HepG2 (cell line): ENCODE measurements around the gene KIAA0319L. TPM values are rescaled to one million over a fixed set of nuclear protein-coding genes. Genes with fewer than 3 reads are reported as not detected.

Experiments
- ATAC-seq: fragments of 200-7000 bp; cut with Tn5 transposase; 3 replicates; pipeline ENCODE4 v1.9.1; 2020; ENCODE audit warnings: mild to moderate bottlenecking, moderate library complexity
- BruUV-seq: library from RNA; stranded (reverse); fragments of 400-500 nt; replicated peaks from 2 replicates; lab custom pipeline; 2021; lab: Mats Ljungman, UMichigan
- CTCF ChIA-PET: fragments of 300-600 bp; formaldehyde crosslinking; extraction: SDS; loops from one replicate; lab custom pipeline; 2021; ENCODE audit warnings: low total read pairs, inconsistent platforms, low intra/inter-chr PET ratio; lab: Yijun Ruan, JAX
- POLR2A ChIA-PET: fragments of 350-600 bp; sonication (Branson Sonifier 250); formaldehyde crosslinking; loops from one replicate; lab custom pipeline; 2020; ENCODE audit warnings: antibody characterized with exemption, inconsistent platforms; lab: Yijun Ruan, JAX
- DNase-seq: peaks from one replicate; pipeline ENCODE4 v3.0.0-alpha.2; 2015; ENCODE audit warnings: low spot score
- FAIRE-seq: peaks from 3 replicates; lab custom pipeline; 2011; peaks lifted over from hg19 to GRCh38; lab: Jason Lieb, UNC
- H2AFZ ChIP-seq: one replicate; pipeline ENCODE4 v1.6.1; 2011; ENCODE audit warnings: low read length, inconsistent platforms
- H3K27ac ChIP-seq: fragments of 300-600 bp; 3 replicates; pipeline ENCODE4 v1.8.0; 2011; ENCODE audit warnings: mixed run types, mild to moderate bottlenecking, mixed read lengths, low read length, inconsistent platforms; ENCODE audit not compliant: insufficient read depth; ENCODE audit errors: extremely low read length
- H3K27me3 ChIP-seq, 2 experiments: fragments of 200-600 bp in 1 of 2; 2 replicates in 1 of 2; 3 replicates in 1 of 2; pipeline versions ENCODE4 v1.6.0 to v1.8.0; 2011; ENCODE audit warnings: low read length in 2 of 2, mild to moderate bottlenecking in 2 of 2, moderate library complexity in 2 of 2, inconsistent platforms in 1 of 2; ENCODE audit not compliant: insufficient read depth in 2 of 2, control insufficient read depth in 1 of 2
- H3K36me3 ChIP-seq, 2 experiments: fragments of 200-600 bp in 1 of 2; replicated peaks in 1 of 2; 2 replicates in 1 of 2; 3 replicates in 1 of 2; pipeline versions ENCODE4 v1.5.1 to v1.8.0; 2011; ENCODE audit warnings: low read length in 2 of 2, inconsistent platforms in 1 of 2; ENCODE audit not compliant: insufficient read depth in 2 of 2, control insufficient read depth in 1 of 2
- H3K4me1 ChIP-seq: 2 replicates; pipeline ENCODE4 v1.5.1; 2012; ENCODE audit warnings: low read length, inconsistent platforms; ENCODE audit not compliant: insufficient read depth
- H3K4me2 ChIP-seq: 2 replicates; pipeline ENCODE4 v1.6.0; 2011; ENCODE audit warnings: low read depth, low read length, inconsistent platforms
- H3K4me3 ChIP-seq, 3 experiments: fragments of 200-600 bp in 1 of 3; sonication (generic), shearing (Covaris generic) in 1 of 3; replicated peaks in 1 of 3; 2 replicates each; pipeline ENCODE4 v1.5.1; 2011 to 2016; ENCODE audit warnings: low read length in 3 of 3, inconsistent platforms in 2 of 3, low read depth in 2 of 3, mild to moderate bottlenecking in 2 of 3, control low read depth in 1 of 3, mixed read lengths in 1 of 3; ENCODE audit not compliant: insufficient read depth in 1 of 3
- H3K79me2 ChIP-seq: one replicate; pipeline ENCODE4 v1.6.1; 2011; ENCODE audit warnings: low read length, inconsistent platforms; ENCODE audit not compliant: insufficient read depth
- H3K9ac ChIP-seq: 2 replicates; pipeline ENCODE4 v1.6.0; 2011; ENCODE audit warnings: mild to moderate bottlenecking, low read depth, low read length, inconsistent platforms; ENCODE audit not compliant: insufficient read depth
- H3K9me3 ChIP-seq: 2 replicates; pipeline ENCODE4 v1.5.1; 2012; ENCODE audit warnings: mild to moderate bottlenecking, low read length
- H4K20me1 ChIP-seq: 2 replicates; pipeline ENCODE4 v1.6.0; 2011; ENCODE audit warnings: inconsistent platforms, mild to moderate bottlenecking, low read length, moderate library complexity; ENCODE audit not compliant: insufficient read depth
- ATF3 ChIP-seq: sonication (generic); formaldehyde crosslinking; IDR thresholded peaks from 2 replicates; pipeline ENCODE4 v1.4.0; 2020; ENCODE audit warnings: missing genetic modification reagents
- ATF6 ChIP-seq: sonication (generic); formaldehyde crosslinking; conservative IDR thresholded peaks from 2 replicates; pipeline ENCODE4 v1.4.0; 2020; ENCODE audit warnings: missing genetic modification reagents
- SNAPC4 ChIP-seq: sonication (generic); formaldehyde crosslinking; IDR thresholded peaks from 2 replicates; pipeline ENCODE4 v1.4.0; 2020; ENCODE audit warnings: mild to moderate bottlenecking, missing genetic modification reagents
- ZFP36L2 ChIP-seq: sonication (generic); formaldehyde crosslinking; IDR thresholded peaks from 2 replicates; pipeline ENCODE4 v1.4.0; 2020; ENCODE audit warnings: missing genetic modification reagents
- ZFP62 ChIP-seq: sonication (generic); formaldehyde crosslinking; IDR thresholded peaks from 2 replicates; pipeline ENCODE4 v1.4.0; 2020; ENCODE audit warnings: missing genetic modification reagents
- WGBS: methylation state at CpG from one replicate; pipeline ENCODE4 v1.1.6; 2017; ENCODE audit warnings: low lambda C conversion rate; 5-methylcytosine and 5-hydroxymethylcytosine counted together
- in situ Hi-C: cut with HindIII; loops from 2 replicates; pipeline ENCODE4 v1.10.0; 2017; ENCODE audit warnings: low pct_unique_long_range_greater_than_20kb; ENCODE audit not compliant: extremely low pct_ligation_motif_present
- intact Hi-C: fragments of 100-400 bp; cut with micrococcal nuclease; formaldehyde crosslinking; loops from one replicate; pipeline ENCODE4 v1.10.0; 2022; ENCODE audit not compliant: unreplicated experiment
- polyA plus RNA-seq, 8 experiments: library from polyadenylated mRNA; depleted of rRNA in 3 of 8; stranded (reverse) in 7 of 8; unstranded in 1 of 8; fragments of >200 nt; fragmentation: Illumina TruSeq in 4 of 8; extraction: Trizol in 4 of 8; gene quantifications; 2 replicates each; pipeline versions ENCODE4 v1.2.1 to v1.2.3, GENCODE V29; 2011 to 2016; ENCODE audit warnings: low read depth in 4 of 8, missing spikeins in 1 of 8, mixed read lengths in 1 of 8; ENCODE audit not compliant: insufficient read depth in 1 of 8
- total RNA-seq, 5 experiments: library from RNA; depleted of rRNA; stranded (reverse); fragments of >200 nt; fragmentation: Illumina TruSeq; extraction: Trizol; gene quantifications; 2 replicates each; pipeline ENCODE4 v1.2.3, GENCODE V29; 2016; ENCODE audit warnings: low read depth in 1 of 5

The KIAA0319L gene
- total and polyA plus RNA-seq, 2 of the 13 experiments (the other 11 are each of a cell fraction or from before 2014, with no cell fraction given) = 33.4 to 82.6 TPM

- peaks cover 28% of the 10 kb centered on the region for H3K4me1 ChIP-seq
- WGBS = 92% methylated on average over 1 of the region's 1 CpG
- ChIA-PET POLR2A (no interaction called here), CTCF (no interaction called here)
- no peak for ATAC-seq
- TF ChIP-seq ATF6 (no peak), ATF3 (CRISPR knock-in tag) (no peak), SNAPC4 (CRISPR knock-in tag) (no peak), ZFP36L2 (CRISPR knock-in tag) (no peak), ZFP62 (CRISPR knock-in tag) (no peak)
- in situ Hi-C loops = no loop called here
- peaks cover 3% of the 10 kb centered on the region; the same call in 1 of the 2 replicates for H3K9me3 ChIP-seq
- intact Hi-C loops = no loop called here
- peaks cover 0 to 3% of the 10 kb centered on the region in 2 experiments; a peak in 2 of 5 replicates for H3K36me3 ChIP-seq
- no peak for DNase-seq
- H4K20me1 ChIP-seq = no peaks in the 10 kb centered on the region
- H3K4me2 ChIP-seq = no peak overlapping the region
- no peaks in the 10 kb centered on the region for H3K27me3 ChIP-seq
- no TSS peak for BruUV-seq
- H3K9ac ChIP-seq = no peak overlapping the region
- no peak overlapping the region for H2AFZ ChIP-seq
- FAIRE-seq = no peak
- H3K79me2 ChIP-seq = no peaks in the 10 kb centered on the region
- H3K27ac ChIP-seq = no peak overlapping the region
- H3K4me3 ChIP-seq = no peak overlapping the region
Observed at GRCh38 chr1:35490250-35490649, 67.0 kb downstream of the KIAA0319L start.
